MG63 (cell line): ENCODE data around the gene PNKP. TPM values are rescaled to one million over a fixed set of nuclear protein-coding genes. Genes with fewer than 3 reads are reported as not detected.

ENCODE experiments used
- DNase-seq: peaks from one replicate; pipeline ENCODE4 v3.0.0-alpha.2; 2020
- H3K27me3 ChIP-seq: fragments of 250-450 bp; sonication (Bioruptor Pico); 2 replicates; pipeline ENCODE4 v1.5.1; 2020; ENCODE audit warnings: mild to moderate bottlenecking, moderate library complexity
- H3K36me3 ChIP-seq: fragments of 250-450 bp; sonication (Bioruptor Pico); 2 replicates; pipeline ENCODE4 v1.5.1; 2020; ENCODE audit warnings: mild to moderate bottlenecking, moderate library complexity
- H3K4me3 ChIP-seq: fragments of 250-450 bp; sonication (Bioruptor Pico); 2 replicates; pipeline ENCODE4 v1.5.1; 2020; ENCODE audit warnings: mild to moderate bottlenecking, moderate library complexity
- H3K9me3 ChIP-seq: fragments of 250-450 bp; sonication (Bioruptor Pico); 2 replicates; pipeline ENCODE4 v1.5.1; 2020; ENCODE audit warnings: mild to moderate bottlenecking, moderate library complexity
- total RNA-seq: library from RNA; depleted of rRNA; stranded (reverse); fragments of >200 nt; shearing (Covaris generic); gene quantifications from 2 replicates; pipeline ENCODE4 v1.2.3, GENCODE V29; 2014; ENCODE audit warnings: low replicate concordance

PNKP gene
- total RNA-seq, 1 experiment from 2014 or later: 46.4 TPM

- H3K4me3 ChIP-seq: no peak overlapping the region
- DNase-seq: no peak
- H3K27me3 ChIP-seq: no peaks in the 10 kb centered on the region
- no peaks in the 10 kb centered on the region; the same call in 1 of the 2 replicates for H3K9me3 ChIP-seq
- peaks cover 54% of the 10 kb centered on the region for H3K36me3 ChIP-seq
Measured at GRCh38 chr19:49855676-49856573, 11.5 kb downstream of the PNKP start.

GRCh38 chr19:49855277-49855675, 12.1 kb downstream of the PNKP start:
- DNase-seq: no peak
- Histone ChIP-seq H3K9me3 (no peaks in the 10 kb centered on the region; the same call in 1 of the 2 replicates), H3K4me3 (no peak overlapping the region), H3K27me3 (no peaks in the 10 kb centered on the region), H3K36me3 (peaks cover 50% of the 10 kb centered on the region)

GRCh38 chr19:49854378-49855263, 12.8 kb downstream of the PNKP start:
- no peaks in the 10 kb centered on the region for H3K27me3 ChIP-seq
- H3K9me3 ChIP-seq: no peaks in the 10 kb centered on the region; the same call in 1 of the 2 replicates
- H3K4me3 ChIP-seq: no peak overlapping the region
- H3K36me3 ChIP-seq: peaks cover 50% of the 10 kb centered on the region
- no peak for DNase-seq

GRCh38 chr19:49853852-49854377, 13.5 kb downstream of the PNKP start:
- no peaks in the 10 kb centered on the region; the same call in 1 of the 2 replicates for H3K9me3 ChIP-seq
- no peak overlapping the region for H3K4me3 ChIP-seq
- no peak for DNase-seq
- peaks cover 47% of the 10 kb centered on the region for H3K36me3 ChIP-seq
- no peaks in the 10 kb centered on the region for H3K27me3 ChIP-seq

- peaks cover 38% of the 10 kb centered on the region for H3K36me3 ChIP-seq
- no peaks in the 10 kb centered on the region; the same call in 1 of the 2 replicates for H3K9me3 ChIP-seq
- H3K27me3 ChIP-seq: no peaks in the 10 kb centered on the region
- peak overlapping the region; percentile 96 for H3K4me3 ChIP-seq
- DNase-seq: no peak
Measured at GRCh38 chr19:49852631-49853126, 14.7 kb downstream of the PNKP start.

GRCh38 chr19:49851456-49852259, 15.7 kb downstream of the PNKP start:
- Histone ChIP-seq H3K9me3 (no peaks in the 10 kb centered on the region; the same call in 1 of the 2 replicates), H3K4me3 (peak overlapping the region; percentile 96)
- peak; percentile 47 for DNase-seq

GRCh38 chr19:49850487-49851342, 16.7 kb downstream of the PNKP start, which contains the start of gene PTOV1:
PTOV1 (plus strand) TSS chr19:49851159.
- Histone ChIP-seq H3K27me3 (no peaks in the 10 kb centered on the region), H3K9me3 (no peaks in the 10 kb centered on the region; the same call in 1 of the 2 replicates), H3K36me3 (peaks cover 24% of the 10 kb centered on the region), H3K4me3 (peak within 1 kb of the TSS; percentile 96)
- DNase-seq: peak; percentile 91

More at GRCh38 chr19:49851456-49852259, 15.7 kb downstream of the PNKP start:
- H3K36me3 ChIP-seq: peaks cover 30% of the 10 kb centered on the region
- H3K27me3 ChIP-seq: no peaks in the 10 kb centered on the region

- Histone ChIP-seq H3K4me3 (peak overlapping the region; percentile 96), H3K27me3 (no peaks in the 10 kb centered on the region), H3K9me3 (no peaks in the 10 kb centered on the region; the same call in 1 of the 2 replicates), H3K36me3 (peaks cover 18% of the 10 kb centered on the region)
- no peak for DNase-seq
Measured at GRCh38 chr19:49850221-49850486, 17.2 kb downstream of the PNKP start.

- peak overlapping the region; percentile 96 for H3K4me3 ChIP-seq
Measured at GRCh38 chr19:49849433-49850220, 17.7 kb downstream of the PNKP start.

GRCh38 chr19:49848938-49849337, 18.4 kb downstream of the PNKP start:
- DNase-seq: no peak
- no peaks in the 10 kb centered on the region for H3K27me3 ChIP-seq
- H3K36me3 ChIP-seq: peaks cover 11% of the 10 kb centered on the region
- no peak overlapping the region for H3K4me3 ChIP-seq
- H3K9me3 ChIP-seq: no peaks in the 10 kb centered on the region; the same call in 1 of the 2 replicates

More at GRCh38 chr19:49849433-49850220, 17.7 kb downstream of the PNKP start:
- no peaks in the 10 kb centered on the region; the same call in 1 of the 2 replicates for H3K9me3 ChIP-seq
- H3K27me3 ChIP-seq: no peaks in the 10 kb centered on the region
- no peak for DNase-seq
- H3K36me3 ChIP-seq: peaks cover 15% of the 10 kb centered on the region

GRCh38 chr19:49847731-49848696, 19.4 kb downstream of the PNKP start:
- Histone ChIP-seq H3K27me3 (no peaks in the 10 kb centered on the region), H3K36me3 (peaks cover 11% of the 10 kb centered on the region), H3K4me3 (no peak overlapping the region), H3K9me3 (no peaks in the 10 kb centered on the region; the same call in 1 of the 2 replicates)
- DNase-seq: no peak

- H3K27me3 ChIP-seq: no peaks in the 10 kb centered on the region
- DNase-seq: no peak
- H3K4me3 ChIP-seq: no peak overlapping the region
- H3K9me3 ChIP-seq: no peaks in the 10 kb centered on the region
- peaks cover 11% of the 10 kb centered on the region for H3K36me3 ChIP-seq
Measured at GRCh38 chr19:49846408-49846807, 21.0 kb downstream of the PNKP start.

- Histone ChIP-seq H3K4me3 (no peak overlapping the region), H3K36me3 (peaks cover 15% of the 10 kb centered on the region), H3K27me3 (no peaks in the 10 kb centered on the region), H3K9me3 (no peaks in the 10 kb centered on the region)
- no peak for DNase-seq
Measured at GRCh38 chr19:49845414-49845813, 22.0 kb downstream of the PNKP start.
